Natural killer cell (primary cell): ENCODE results near the gene MTFP1. TPM values are rescaled to one million over a fixed set of nuclear protein-coding genes. Genes with fewer than 3 reads are reported as not detected.

Source experiments
- ATAC-seq, 3 donors: fragments of 150-1000 bp in 2 of 3; fragments of 200-7000 bp in 1 of 3; cut with Tn5 transposase; 1 replicate in 1 of 3; 2 replicates in 2 of 3; pipeline ENCODE4 v1.10.0; 2021; ENCODE audit warnings: mild to moderate bottlenecking in 2 of 3, moderate library complexity in 2 of 3
- DNase-seq, 2 donors: peaks; one replicate each; pipeline versions ENCODE4 v3.0.0 to v3.0.0-alpha.2; 2013 to 2021; ENCODE audit warnings: mixed read lengths in 1 of 2
- H3K27ac ChIP-seq: one replicate; pipeline ENCODE4 v1.5.1; 2013; ENCODE audit warnings: mild to moderate bottlenecking, low read length
- H3K27me3 ChIP-seq: one replicate; pipeline ENCODE4 v1.6.1; 2013; ENCODE audit warnings: low read length; ENCODE audit not compliant: control insufficient read depth, insufficient read depth
- H3K36me3 ChIP-seq: one replicate; pipeline ENCODE4 v1.6.1; 2013; ENCODE audit warnings: low read length; ENCODE audit not compliant: control insufficient read depth, insufficient read depth
- H3K4me1 ChIP-seq: one replicate; pipeline ENCODE4 v1.6.1; 2013; ENCODE audit warnings: low read length; ENCODE audit not compliant: control insufficient read depth, insufficient read depth
- H3K4me3 ChIP-seq: one replicate; pipeline ENCODE4 v1.5.1; 2013; ENCODE audit warnings: low read length
- H3K9me3 ChIP-seq: one replicate; pipeline ENCODE4 v1.6.1; 2013; ENCODE audit warnings: low read length; ENCODE audit not compliant: control insufficient read depth, insufficient read depth
- H3K27ac Mint-ChIP-seq, 2 donors: one replicate each; pipeline ENCODE4 v1.8.0; 2022; ENCODE audit warnings: mild to moderate bottlenecking in 2 of 2, mixed read lengths in 2 of 2, moderate library complexity in 1 of 2
- H3K27me3 Mint-ChIP-seq, 2 donors: one replicate each; pipeline ENCODE4 v1.8.0; 2022; ENCODE audit warnings: low read depth in 2 of 2, mixed read lengths in 2 of 2
- H3K36me3 Mint-ChIP-seq: one replicate; pipeline ENCODE4 v1.8.0; 2022; ENCODE audit warnings: mixed read lengths
- H3K4me1 Mint-ChIP-seq, 2 donors: one replicate each; pipeline ENCODE4 v1.8.0; 2022; ENCODE audit warnings: mixed read lengths in 2 of 2
- H3K4me3 Mint-ChIP-seq: one replicate; pipeline ENCODE4 v1.8.0; 2022; ENCODE audit warnings: mild to moderate bottlenecking, moderate library complexity, mixed read lengths
- H3K9me3 Mint-ChIP-seq, 2 donors: one replicate each; pipeline ENCODE4 v1.8.0; 2022; ENCODE audit warnings: mixed read lengths in 2 of 2
- WGBS: methylation state at CpG from one replicate; pipeline ENCODE4 v1.1.7; 2013; ENCODE audit warnings: missing lambda C conversion rate; ENCODE audit not compliant: insufficient coverage; 5-methylcytosine and 5-hydroxymethylcytosine counted together
- intact Hi-C: fragments of 100-400 bp; cut with micrococcal nuclease; formaldehyde crosslinking; loops from one replicate; pipeline ENCODE4 v1.14.2; 2022
- total RNA-seq, 4 donors: library from RNA; stranded (reverse); fragments of 120-200 nt in 1 of 4; gene quantifications; one replicate each; pipeline versions ENCODE4 v1.2.3 to v1.2.4, GENCODE V29; 2013 to 2022
- TF ChIP-seq, protein P1 (sequence below): fragments of 200-600 bp; IDR thresholded peaks from one replicate; pipeline ENCODE4 v1.8.0; 2022; ENCODE audit warnings: antibody characterized with exemption

MTFP1 gene
- total RNA-seq, 3 donors from 2014 or later (not counting 1 experiment from before 2014, with no cell fraction given): 15.7 to 17.5 (median 17.2) TPM

DNA sequence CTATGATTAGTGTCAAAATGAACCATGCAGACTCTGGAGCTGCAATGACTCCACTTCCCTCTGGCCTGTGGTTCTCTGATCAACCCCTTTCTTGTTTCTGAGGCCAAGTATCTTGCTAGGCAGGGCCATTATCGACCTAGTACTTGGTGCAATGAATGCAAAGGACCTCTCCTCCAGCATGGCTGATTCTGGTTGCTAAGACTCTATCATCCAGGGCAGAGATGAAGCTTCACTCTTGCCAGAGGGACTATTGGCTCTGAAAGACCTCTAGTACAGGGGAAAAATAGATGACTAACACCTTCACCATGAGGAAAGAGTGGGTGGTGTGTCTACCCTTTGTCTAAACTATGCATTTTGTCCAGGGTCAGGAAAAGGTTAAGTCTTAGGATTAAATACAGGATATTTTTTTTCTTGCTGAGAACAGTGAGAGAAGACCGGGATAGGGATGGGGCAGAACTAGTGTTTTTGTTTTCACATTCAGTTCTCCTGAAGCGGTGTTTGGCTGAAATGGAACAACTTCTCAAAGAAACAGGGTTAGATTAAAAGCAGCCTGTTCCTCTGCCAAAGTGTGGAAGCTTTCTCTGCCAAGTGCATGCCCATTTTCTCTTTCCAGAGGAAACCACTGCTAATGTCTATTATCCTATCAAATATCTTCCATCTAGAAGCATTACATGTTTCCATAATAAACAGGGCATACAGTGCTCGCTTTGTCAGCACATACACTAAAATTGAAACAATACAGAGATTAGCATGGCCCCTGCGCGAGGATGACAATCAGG is 5.0 kb upstream of the MTFP1 start:
- Histone ChIP-seq H3K27ac (no peak overlapping the region), H3K4me3 (no peak overlapping the region), H3K9me3 (no peaks in the 10 kb centered on the region), H3K36me3 (peaks cover 5% of the 10 kb centered on the region), H3K4me1 (peaks cover 29% of the 10 kb centered on the region), H3K27me3 (no peaks in the 10 kb centered on the region)
- no peaks in the 10 kb centered on the region for H3K27me3 Mint-ChIP-seq
- DNase-seq (no peak), ATAC-seq (no peak)
- no peaks in the 10 kb centered on the region for H3K9me3 Mint-ChIP-seq
- TF ChIP-seq, protein P1, sequence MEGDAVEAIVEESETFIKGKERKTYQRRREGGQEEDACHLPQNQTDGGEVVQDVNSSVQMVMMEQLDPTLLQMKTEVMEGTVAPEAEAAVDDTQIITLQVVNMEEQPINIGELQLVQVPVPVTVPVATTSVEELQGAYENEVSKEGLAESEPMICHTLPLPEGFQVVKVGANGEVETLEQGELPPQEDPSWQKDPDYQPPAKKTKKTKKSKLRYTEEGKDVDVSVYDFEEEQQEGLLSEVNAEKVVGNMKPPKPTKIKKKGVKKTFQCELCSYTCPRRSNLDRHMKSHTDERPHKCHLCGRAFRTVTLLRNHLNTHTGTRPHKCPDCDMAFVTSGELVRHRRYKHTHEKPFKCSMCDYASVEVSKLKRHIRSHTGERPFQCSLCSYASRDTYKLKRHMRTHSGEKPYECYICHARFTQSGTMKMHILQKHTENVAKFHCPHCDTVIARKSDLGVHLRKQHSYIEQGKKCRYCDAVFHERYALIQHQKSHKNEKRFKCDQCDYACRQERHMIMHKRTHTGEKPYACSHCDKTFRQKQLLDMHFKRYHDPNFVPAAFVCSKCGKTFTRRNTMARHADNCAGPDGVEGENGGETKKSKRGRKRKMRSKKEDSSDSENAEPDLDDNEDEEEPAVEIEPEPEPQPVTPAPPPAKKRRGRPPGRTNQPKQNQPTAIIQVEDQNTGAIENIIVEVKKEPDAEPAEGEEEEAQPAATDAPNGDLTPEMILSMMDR: no peak
- intact Hi-C loops: no loop called here
- H3K4me1 Mint-ChIP-seq: peaks cover 29 to 34% of the 10 kb centered on the region in 2 donors
- 97% methylated on average over 6 of the region's 6 CpGs for WGBS
- H3K36me3 Mint-ChIP-seq: no peaks in the 10 kb centered on the region
- no peak overlapping the region for H3K4me3 Mint-ChIP-seq
- no peak overlapping the region for H3K27ac Mint-ChIP-seq

DNA sequence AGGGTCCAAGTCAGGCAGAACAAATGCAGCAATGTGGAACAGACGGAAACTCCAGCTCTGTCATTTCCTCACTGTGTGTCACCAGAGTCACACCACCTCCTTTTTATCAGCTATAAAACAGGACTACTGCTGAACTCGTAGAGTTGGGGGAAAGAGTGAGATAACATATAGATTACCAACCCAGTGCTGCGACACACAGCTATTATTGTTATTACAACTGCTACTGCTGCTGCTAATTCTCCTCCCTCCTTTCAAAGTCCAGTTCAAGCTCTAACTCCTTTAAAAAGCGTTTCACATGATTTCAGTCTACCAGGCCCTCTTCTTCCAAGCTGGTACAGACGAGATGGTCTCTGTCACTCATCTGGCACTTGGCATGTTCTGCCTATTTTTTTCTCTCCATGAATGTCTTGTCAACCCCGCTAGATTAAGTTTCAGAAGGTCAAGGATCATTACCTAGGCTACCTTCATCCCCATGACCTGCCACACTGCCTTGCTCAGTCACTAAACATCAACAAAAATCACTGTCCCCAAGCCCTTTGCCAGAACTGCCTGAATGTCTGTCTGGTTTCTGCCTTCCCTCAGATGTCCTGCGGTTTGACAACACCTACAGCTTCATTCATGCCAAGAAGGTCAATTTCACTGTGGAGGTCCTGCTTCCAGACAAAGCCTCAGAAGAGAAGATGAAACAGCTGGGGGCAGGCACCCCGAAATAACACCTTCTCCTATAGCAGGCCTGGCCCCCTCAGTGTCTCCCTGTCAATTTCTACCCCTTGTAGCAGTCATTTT is 3.7 kb upstream of the MTFP1 start:
- peaks cover 41 to 48% of the 10 kb centered on the region in 2 donors for H3K4me1 Mint-ChIP-seq
- DNase-seq: no peak
- H3K27ac ChIP-seq: no peak overlapping the region

DNA sequence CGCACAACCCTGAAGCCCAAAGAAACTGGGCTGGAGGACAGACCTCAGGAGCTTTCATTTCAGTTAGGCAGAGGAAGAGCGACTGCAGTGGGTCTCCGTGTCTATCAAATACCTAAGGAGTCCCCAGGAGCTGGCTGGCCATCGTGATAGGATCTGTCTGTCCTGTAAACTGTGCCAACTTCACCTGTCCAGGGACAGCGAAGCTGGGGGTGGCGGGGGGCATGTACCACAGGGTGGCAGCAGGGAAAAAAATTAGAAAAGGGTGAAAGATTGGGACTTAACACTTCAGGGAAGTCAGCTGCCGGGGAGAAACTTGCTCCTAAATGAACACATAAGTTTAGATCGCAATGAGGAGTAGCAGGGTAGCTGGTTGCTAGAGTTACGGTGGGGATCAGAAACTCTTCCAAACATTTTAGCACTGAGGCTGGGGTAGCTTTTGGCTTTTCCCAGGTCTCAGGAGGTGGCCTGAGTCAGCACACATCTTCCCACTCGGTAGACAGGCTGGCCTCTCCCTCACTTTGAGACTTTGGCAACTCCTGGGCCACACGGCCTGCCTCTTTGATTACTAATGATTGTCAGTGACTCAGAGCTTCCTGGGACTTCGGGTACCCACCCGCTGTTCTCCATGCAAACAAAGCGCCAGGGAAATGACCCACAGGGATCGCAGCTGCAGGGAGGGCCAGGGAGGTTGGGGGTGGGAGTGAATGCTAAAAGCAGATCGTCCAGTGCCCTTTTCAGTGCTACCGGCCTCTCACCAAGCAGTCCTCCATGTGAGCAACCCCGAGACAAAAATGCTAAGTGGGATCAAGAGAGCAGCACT is 2.9 kb upstream of the MTFP1 start:
- Histone ChIP-seq H3K27me3 (no peaks in the 10 kb centered on the region), H3K27ac (peak overlapping the region; percentile 90), H3K4me3 (peak overlapping the region; percentile 79), H3K4me1 (peaks cover 46% of the 10 kb centered on the region), H3K9me3 (no peaks in the 10 kb centered on the region), H3K36me3 (peaks cover 4% of the 10 kb centered on the region)
- Mint-ChIP-seq H3K4me3 (peak overlapping the region; percentile 95), H3K9me3 (no peaks in the 10 kb centered on the region), H3K4me1 (peaks cover 41 to 55% of the 10 kb centered on the region in 2 donors), H3K27me3 (no peaks in the 10 kb centered on the region), H3K27ac (peak overlapping the region; percentile 79 to 93), H3K36me3 (no peaks in the 10 kb centered on the region)
- WGBS: 58% methylated on average over 18 of the region's 18 CpGs
- intact Hi-C loops: no loop called here
- ATAC-seq (no peak), DNase-seq (peak in 1 of 2 donors; percentile 49)
- TF ChIP-seq, protein P1: no peak

More for the DNA sequence above, 3.7 kb upstream of the MTFP1 start:
- no peaks in the 10 kb centered on the region for H3K9me3 Mint-ChIP-seq
- no peaks in the 10 kb centered on the region for H3K36me3 Mint-ChIP-seq
- Histone ChIP-seq H3K4me3 (no peak overlapping the region), H3K36me3 (peaks cover 4% of the 10 kb centered on the region), H3K4me1 (peaks cover 41% of the 10 kb centered on the region), H3K9me3 (no peaks in the 10 kb centered on the region), H3K27me3 (no peaks in the 10 kb centered on the region)
- intact Hi-C loops: no loop called here
- H3K27me3 Mint-ChIP-seq: no peaks in the 10 kb centered on the region
- WGBS: 95% methylated on average over 7 of the region's 8 CpGs
- peak overlapping the region; percentile 95 for H3K4me3 Mint-ChIP-seq
- H3K27ac Mint-ChIP-seq: peak overlapping the region; percentile 79 to 93
- ATAC-seq: no peak
- TF ChIP-seq, protein P1: no peak
